AML-193 (cell line): ENCODE data around the gene FAM9A.

Source experiments
- DNase-seq, 2 experiments: peaks; one replicate each; lab custom pipeline; 2025; lab: John Stamatoyannopoulos, UW

Gene FAM9A

GRCh38 chrX:8801041-8801599 lies at the start of gene FAM9A:
FAM9A (minus strand) TSS chrX:8801383; CDS start chrX:8800171, 1,212 bp downstream.
- DNase-seq, result no peak

DNA sequence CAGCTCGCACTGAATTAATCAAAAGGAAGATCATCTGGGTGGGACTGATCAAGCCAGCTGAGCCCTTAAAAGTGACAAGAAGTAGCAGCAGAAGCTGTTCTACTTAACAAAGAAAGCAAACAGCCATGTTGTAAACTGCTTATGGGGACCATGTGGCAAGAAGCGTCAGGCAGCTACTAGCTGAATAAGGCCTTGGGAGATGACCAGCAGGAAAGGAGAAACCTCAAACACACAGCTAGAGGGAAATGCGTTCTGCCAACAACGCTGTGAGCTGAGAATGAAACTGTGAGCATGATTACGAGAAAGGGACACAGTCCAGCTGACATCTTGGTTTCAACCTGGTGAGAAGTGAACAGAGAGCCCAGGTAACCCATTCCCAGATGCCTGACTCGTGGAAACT lies 49.3 kb upstream of the FAM9A start:
- DNase-seq, result no peak

DNA sequence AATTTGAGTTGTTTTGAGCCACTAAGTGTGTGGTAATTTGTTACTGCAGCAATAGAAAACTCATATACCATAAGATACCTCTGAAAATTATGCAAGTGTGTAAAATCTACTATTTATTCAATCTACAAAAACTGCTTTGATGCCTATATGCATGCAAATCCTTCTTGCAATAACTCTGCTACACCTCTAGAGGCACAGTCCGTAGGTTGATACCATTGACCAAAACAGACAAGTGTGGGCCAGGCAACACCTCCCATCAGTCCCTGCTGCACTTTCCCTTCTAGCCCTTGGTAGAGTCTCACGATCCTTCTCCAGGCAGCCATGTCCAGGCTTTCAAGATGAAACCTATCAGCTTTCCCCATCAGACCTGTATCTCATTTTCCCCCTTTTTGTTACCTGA lies 48.8 kb upstream of the FAM9A start:
- no peak for DNase-seq

DNA sequence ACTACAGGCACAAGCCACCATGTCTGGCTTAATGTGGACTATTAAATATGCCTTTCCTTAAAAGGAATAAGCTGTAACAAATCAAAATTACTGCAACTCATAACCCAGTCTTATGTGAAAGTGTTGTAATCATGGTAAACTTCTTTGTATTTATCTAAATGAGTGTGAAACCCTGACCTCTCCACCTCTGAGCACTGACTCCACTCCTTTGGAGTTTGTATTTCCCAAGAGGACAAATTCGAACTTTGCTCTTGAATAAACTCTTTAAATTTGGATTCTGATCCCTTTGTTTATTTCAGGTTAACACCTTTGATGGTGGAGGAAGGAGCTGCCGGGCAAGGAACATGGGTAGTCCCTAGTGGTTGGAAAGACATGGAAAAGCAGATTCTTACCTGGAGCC lies 48.3 kb upstream of the FAM9A start:
- DNase-seq, result no peak

DNA sequence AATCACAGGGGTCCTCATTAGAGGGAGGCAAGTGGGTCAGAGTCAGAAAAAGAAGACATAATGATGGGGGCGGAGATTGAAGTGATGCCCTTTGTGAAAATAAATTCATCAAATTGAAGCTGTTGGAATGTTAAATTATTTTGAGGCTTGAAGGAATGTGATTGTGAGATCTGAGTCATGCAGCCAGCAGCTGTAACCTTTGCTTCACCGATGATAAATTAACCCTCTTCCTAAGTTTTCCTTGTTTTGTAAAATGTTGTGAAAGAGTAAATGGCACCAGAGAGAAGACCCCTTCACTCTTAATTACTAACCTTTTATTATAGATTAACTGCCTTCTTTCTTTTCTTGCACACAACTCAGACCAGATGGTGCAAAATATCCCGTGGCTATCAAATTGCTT lies 47.7 kb upstream of the FAM9A start:
- DNase-seq, result no peak

- DNase-seq, result no peak
Measured at GRCh38 chrX:8848441-8848840, 47.3 kb upstream of the FAM9A start.

GRCh38 chrX:8847360-8847759 lies 46.2 kb upstream of the FAM9A start:
- DNase-seq, result no peak

GRCh38 chrX:8846266-8846665 lies 45.1 kb upstream of the FAM9A start:
- DNase-seq, result no peak

- DNase-seq, result no peak
Measured at GRCh38 chrX:8845469-8845868, 44.3 kb upstream of the FAM9A start.

- no peak for DNase-seq
Measured at GRCh38 chrX:8845060-8845459, 43.9 kb upstream of the FAM9A start.

GRCh38 chrX:8844157-8844556 lies 43.0 kb upstream of the FAM9A start:
- no peak for DNase-seq

GRCh38 chrX:8841911-8842310 lies 40.7 kb upstream of the FAM9A start:
- DNase-seq, result no peak

DNA sequence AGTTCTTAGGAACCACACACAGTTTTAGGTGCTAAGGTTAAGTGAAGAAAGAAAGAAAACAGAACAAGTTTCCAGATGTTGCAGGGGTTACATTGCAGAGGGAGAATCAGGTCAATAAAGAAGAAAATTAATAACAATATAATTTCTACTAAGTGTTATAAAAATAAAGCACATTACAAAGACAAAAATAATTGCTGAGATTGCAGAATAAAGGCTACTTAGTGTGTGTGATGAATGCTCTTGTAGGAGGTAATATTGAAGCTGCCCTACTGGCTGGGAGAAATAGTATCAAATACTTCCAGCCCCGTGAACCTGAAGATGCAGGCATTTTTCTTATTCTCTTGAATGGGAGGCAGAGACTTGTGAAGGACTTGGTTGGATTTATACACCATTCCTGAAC lies 33.2 kb upstream of the FAM9A start:
- DNase-seq, result no peak

GRCh38 chrX:8832582-8833378 lies 31.6 kb upstream of the FAM9A start:
- DNase-seq, result no peak

- DNase-seq, result no peak
Measured at GRCh38 chrX:8823698-8824097, 22.5 kb upstream of the FAM9A start.

DNA sequence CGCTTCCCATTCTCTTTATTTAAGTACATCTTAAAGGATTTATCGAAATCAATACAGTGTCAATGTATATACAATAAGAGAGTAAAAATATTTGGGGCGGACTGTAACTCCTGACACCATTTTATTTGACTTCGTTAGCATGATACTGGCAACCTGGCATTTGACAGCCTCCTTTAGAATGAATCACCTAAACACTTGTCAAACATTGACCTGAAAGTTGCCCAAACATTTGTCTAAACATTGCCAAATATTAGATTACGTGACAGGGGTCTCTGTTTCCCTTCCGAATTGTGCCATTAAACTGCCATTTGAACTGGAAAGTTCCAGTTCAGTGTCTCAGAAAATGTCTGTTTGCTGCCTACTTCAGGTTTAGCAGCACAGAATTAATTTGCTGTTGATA lies 20.8 kb upstream of the FAM9A start:
- DNase-seq, result no peak

DNA sequence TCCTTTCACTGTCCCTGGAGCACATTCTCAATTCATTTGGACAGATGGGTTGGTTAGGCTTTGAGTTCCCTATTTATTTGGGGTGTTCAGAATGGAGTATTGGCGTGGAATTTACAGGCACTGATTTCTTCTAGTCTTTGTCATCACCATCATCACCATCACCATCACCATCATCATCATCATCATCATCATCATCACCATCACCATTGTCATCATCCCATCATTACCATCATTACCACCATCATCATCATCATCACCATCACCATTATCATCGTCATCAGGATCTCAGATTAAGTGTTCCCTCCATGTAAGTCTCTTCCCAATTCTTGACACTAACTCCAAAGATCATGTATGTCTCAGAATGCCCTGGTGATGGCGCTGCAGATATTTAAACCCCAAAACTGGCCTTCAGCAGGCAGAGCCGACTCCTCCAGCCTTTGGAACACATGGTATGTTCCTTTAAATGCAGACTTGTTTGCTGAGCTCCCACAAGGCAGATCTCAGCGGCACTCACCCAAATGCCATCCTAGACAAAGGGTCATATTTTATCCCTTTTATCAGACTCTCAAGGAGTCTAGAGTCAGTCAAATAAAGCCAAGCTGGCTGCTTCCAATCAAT lies 19.8 kb upstream of the FAM9A start:
- no peak for DNase-seq

GRCh38 chrX:8815460-8816065 lies 14.4 kb upstream of the FAM9A start:
- DNase-seq, result peak; percentile 1 to 9

DNA sequence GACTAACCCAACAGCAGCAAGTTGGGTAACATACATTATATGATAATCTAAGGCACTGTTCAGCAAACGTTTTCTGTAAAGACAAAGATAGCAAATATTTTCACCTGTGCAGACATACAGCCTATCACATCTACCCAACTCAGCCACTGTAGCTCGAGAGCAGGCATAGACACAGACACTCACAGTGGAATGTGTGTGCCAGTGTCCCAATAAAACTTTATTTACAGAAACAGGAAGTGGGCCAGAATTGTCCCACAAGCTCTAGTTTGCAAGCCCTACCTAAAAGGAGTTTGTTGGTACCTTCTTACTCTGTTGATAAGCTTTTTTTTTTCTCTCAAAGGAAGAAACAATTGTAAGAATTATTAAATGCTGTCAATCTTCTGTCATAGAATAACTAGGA lies 11.9 kb upstream of the FAM9A start:
- no peak for DNase-seq

GRCh38 chrX:8811611-8812010 lies 10.4 kb upstream of the FAM9A start:
- no peak for DNase-seq

DNA sequence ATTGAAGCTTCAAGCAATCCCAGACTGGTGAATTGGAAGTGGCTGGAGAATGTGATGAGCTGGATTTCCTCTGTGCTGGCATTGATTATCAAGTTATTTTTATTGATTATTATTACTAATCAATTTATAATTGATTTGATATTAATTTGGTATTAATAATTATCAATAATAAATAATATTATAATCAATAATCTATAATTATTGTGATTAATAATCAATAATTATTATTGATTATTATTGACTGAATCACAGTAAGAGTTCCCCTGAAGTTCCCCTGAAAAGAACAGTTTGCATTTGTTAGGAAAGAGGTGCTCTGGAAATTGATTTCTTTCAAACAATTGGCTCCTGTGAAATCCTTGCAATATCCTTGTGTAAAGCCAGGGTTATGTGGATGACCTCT lies 7.5 kb upstream of the FAM9A start:
- no peak for DNase-seq

DNA sequence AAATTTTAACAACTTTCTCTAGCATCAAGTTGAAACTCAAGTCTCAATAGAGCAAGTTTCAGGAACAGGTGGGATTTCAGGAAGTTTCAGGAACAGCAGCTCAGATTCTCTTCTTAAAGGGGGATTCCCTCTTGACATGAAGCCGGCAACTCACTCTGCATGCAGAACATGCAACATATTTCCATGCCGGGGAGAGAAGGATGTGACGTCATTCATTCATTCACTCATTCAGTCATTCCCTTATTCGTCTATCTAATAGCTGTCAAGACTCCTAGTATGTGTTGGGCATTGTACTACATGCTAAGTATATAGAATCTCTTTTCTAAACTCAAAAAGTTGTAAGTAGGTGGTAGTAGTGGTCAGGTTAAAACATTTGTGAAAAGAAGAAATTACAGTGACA lies 4.8 kb upstream of the FAM9A start:
- no peak for DNase-seq

GRCh38 chrX:8805046-8805445 lies 3.9 kb upstream of the FAM9A start:
- DNase-seq, result no peak
